ENCODE data around the gene SCAMP4. TPM values are rescaled to one million over a fixed set of nuclear protein-coding genes. Genes with fewer than 3 reads are reported as not detected.

Gene SCAMP4
- total and polyA plus RNA-seq, 2 of the 13 experiments (the other 11 are each of a cell fraction or from before 2014, with no cell fraction given), result 10.7 to 13.7 TPM

DNA sequence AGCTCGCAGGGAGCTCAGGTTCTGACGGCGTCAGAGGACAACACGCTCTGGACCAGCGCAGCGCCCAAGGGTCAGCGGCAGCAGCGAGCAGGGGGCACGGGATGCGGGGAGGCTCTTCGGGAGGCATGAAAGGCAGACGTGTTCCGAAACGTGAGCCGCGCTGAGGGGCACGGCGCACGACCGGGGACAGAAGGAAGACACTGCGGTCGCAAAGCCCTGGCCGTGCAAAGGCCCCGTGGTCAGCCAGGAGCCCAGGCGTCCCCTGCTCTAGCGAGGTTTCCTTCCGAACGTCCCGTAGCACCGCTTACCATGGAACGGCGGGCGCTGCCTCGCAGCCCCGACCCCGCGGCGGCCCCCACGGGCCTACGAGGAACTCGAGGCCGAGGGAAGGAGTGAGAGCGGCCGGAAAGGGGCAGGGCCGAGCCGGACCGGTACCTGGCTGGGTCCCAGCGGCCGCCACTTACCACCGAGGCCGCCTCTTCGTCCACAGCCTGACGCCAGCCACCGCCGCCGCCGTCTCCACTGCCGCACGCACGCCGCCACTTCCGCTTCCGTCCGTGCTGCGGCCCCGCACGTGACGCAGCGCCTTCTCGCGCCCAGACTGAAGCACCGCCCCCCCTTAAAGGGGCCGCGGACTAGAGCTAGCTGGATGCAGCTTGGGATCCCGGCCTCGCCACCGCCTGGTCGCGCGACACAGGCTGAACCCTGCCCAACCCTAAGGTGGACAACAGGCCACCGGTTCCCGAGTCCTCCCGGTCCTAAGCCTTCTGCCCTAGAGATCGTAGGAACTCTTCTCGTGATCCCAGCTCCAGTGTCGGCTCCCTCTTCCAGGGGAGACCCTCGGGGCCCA, 29.3 kb upstream of the SCAMP4 start (continued):
- TF ChIP-seq GPN1 (CRISPR knock-in tag; IDR thresholded peaks at IDR 0.05; ENCODE audit: borderline replicate concordance), result peak; percentile 21; the same call in 1 of the 2 replicates
- peak; percentile 56; the same call in 1 of the 2 replicates for TF ChIP-seq TOE1 (CRISPR knock-in tag; IDR thresholded peaks at IDR 0.05)
- peak; percentile 47; the same call in 1 of the 2 replicates for TF ChIP-seq ZNF790 (CRISPR knock-in tag; IDR thresholded peaks at IDR 0.05; ENCODE audit: borderline replicate concordance)
- TF ChIP-seq, protein P1, sequence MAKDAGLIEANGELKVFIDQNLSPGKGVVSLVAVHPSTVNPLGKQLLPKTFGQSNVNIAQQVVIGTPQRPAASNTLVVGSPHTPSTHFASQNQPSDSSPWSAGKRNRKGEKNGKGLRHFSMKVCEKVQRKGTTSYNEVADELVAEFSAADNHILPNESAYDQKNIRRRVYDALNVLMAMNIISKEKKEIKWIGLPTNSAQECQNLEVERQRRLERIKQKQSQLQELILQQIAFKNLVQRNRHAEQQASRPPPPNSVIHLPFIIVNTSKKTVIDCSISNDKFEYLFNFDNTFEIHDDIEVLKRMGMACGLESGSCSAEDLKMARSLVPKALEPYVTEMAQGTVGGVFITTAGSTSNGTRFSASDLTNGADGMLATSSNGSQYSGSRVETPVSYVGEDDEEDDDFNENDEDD (CRISPR knock-in tag; IDR thresholded peaks at IDR 0.05; ENCODE audit: borderline replicate concordance), result peak; percentile 96
- TF ChIP-seq ZNF468 (CRISPR knock-in tag; IDR thresholded peaks at IDR 0.05), result 0 out of 2 replicates have a peak, but pooled peaks have one; percentile 75
- TF ChIP-seq, protein P2, sequence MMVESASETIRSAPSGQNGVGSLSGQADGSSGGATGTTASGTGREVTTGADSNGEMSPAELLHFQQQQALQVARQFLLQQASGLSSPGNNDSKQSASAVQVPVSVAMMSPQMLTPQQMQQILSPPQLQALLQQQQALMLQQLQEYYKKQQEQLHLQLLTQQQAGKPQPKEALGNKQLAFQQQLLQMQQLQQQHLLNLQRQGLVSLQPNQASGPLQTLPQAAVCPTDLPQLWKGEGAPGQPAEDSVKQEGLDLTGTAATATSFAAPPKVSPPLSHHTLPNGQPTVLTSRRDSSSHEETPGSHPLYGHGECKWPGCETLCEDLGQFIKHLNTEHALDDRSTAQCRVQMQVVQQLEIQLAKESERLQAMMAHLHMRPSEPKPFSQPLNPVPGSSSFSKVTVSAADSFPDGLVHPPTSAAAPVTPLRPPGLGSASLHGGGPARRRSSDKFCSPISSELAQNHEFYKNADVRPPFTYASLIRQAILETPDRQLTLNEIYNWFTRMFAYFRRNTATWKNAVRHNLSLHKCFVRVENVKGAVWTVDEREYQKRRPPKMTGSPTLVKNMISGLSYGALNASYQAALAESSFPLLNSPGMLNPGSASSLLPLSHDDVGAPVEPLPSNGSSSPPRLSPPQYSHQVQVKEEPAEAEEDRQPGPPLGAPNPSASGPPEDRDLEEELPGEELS (CRISPR knock-in tag; IDR thresholded peaks at IDR 0.05), result peak; percentile 57; the same call in 1 of the 2 replicates
- TF ChIP-seq SMAD9 (CRISPR knock-in tag; IDR thresholded peaks at IDR 0.05), result no peak
- TF ChIP-seq, protein P3, sequence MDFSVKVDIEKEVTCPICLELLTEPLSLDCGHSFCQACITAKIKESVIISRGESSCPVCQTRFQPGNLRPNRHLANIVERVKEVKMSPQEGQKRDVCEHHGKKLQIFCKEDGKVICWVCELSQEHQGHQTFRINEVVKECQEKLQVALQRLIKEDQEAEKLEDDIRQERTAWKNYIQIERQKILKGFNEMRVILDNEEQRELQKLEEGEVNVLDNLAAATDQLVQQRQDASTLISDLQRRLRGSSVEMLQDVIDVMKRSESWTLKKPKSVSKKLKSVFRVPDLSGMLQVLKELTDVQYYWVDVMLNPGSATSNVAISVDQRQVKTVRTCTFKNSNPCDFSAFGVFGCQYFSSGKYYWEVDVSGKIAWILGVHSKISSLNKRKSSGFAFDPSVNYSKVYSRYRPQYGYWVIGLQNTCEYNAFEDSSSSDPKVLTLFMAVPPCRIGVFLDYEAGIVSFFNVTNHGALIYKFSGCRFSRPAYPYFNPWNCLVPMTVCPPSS (IDR thresholded peaks at IDR 0.05), result no peak
- no peak for TF ChIP-seq ZNF143 (CRISPR knock-in tag; IDR thresholded peaks at IDR 0.05)
- TF ChIP-seq FOXK2 (IDR thresholded peaks at IDR 0.05), result no peak
- TF ChIP-seq ZNF10 (CRISPR knock-in tag; IDR thresholded peaks at IDR 0.05; ENCODE audit: borderline replicate concordance, low read depth), result no peak
- TF ChIP-seq IRX3 (CRISPR knock-in tag; IDR thresholded peaks at IDR 0.05; ENCODE audit: borderline replicate concordance, low read depth), result no peak
- peak; percentile 75 for TF ChIP-seq RAD51 (IDR thresholded peaks at IDR 0.05; ENCODE audit: borderline replicate concordance)
- TF ChIP-seq ZEB1 (IDR thresholded peaks at IDR 0.05; ENCODE audit: insufficient replicate concordance, low read depth), result peak; percentile 37
- TF ChIP-seq NFKB2 (CRISPR knock-in tag; IDR thresholded peaks at IDR 0.05; ENCODE audit: borderline replicate concordance), result peak; percentile 74
- TF ChIP-seq ZNF138 (CRISPR knock-in tag; IDR thresholded peaks at IDR 0.05; ENCODE audit: low read depth), result no peak
- TF ChIP-seq ZKSCAN5 (CRISPR knock-in tag; IDR thresholded peaks at IDR 0.05), result no peak
- peak; percentile 97 for TF ChIP-seq ZNF546 (CRISPR knock-in tag; conservative IDR thresholded peaks at IDR 0.05)
- peak; percentile 71 for TF ChIP-seq KDM5B (CRISPR knock-in tag; IDR thresholded peaks at IDR 0.05; ENCODE audit: borderline replicate concordance)
- TF ChIP-seq NRL (CRISPR knock-in tag; IDR thresholded peaks at IDR 0.05; ENCODE audit: borderline replicate concordance), result peak; percentile 72; the same call in 1 of the 2 replicates
- no peak for TF ChIP-seq SIN3B (IDR thresholded peaks at IDR 0.05; ENCODE audit: low read length)
- peak; percentile 99 for TF ChIP-seq ZC3H13 (CRISPR knock-in tag; IDR thresholded peaks at IDR 0.05)
- peak; percentile 35; the same call in 1 of the 2 replicates for TF ChIP-seq ZNF564 (CRISPR knock-in tag; IDR thresholded peaks at IDR 0.05)
- TF ChIP-seq PAF1 (CRISPR knock-in tag; IDR thresholded peaks at IDR 0.05), result no peak

Data from HepG2 (cell line).